ENCODE data around the gene PDE8A. TPM values are rescaled to one million over a fixed set of nuclear protein-coding genes. Genes with fewer than 3 reads are reported as not detected.

The PDE8A gene, protein sequence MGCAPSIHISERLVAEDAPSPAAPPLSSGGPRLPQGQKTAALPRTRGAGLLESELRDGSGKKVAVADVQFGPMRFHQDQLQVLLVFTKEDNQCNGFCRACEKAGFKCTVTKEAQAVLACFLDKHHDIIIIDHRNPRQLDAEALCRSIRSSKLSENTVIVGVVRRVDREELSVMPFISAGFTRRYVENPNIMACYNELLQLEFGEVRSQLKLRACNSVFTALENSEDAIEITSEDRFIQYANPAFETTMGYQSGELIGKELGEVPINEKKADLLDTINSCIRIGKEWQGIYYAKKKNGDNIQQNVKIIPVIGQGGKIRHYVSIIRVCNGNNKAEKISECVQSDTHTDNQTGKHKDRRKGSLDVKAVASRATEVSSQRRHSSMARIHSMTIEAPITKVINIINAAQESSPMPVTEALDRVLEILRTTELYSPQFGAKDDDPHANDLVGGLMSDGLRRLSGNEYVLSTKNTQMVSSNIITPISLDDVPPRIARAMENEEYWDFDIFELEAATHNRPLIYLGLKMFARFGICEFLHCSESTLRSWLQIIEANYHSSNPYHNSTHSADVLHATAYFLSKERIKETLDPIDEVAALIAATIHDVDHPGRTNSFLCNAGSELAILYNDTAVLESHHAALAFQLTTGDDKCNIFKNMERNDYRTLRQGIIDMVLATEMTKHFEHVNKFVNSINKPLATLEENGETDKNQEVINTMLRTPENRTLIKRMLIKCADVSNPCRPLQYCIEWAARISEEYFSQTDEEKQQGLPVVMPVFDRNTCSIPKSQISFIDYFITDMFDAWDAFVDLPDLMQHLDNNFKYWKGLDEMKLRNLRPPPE
- total RNA-seq (2014; rRNA removed; shearing (Covaris generic); ENCODE audit: low replicate concordance), result 7.9 and 12.5 TPM in 2 replicates

- DNase-seq, result peak; percentile 39
- Histone ChIP-seq H3K27me3 (no peaks in the 10 kb centered on the region), H3K9me3 (no peaks in the 10 kb centered on the region), H3K36me3 (no peaks in the 10 kb centered on the region), H3K4me3 (peak within 1 kb of the TSS; percentile 76)
These were observed at the start of gene PDE8A for GRCh38 chr15:84981711-84982300. Gene PDE8A, plus strand, starts transcription at chr15:84981856. Its CDS starts 307 bp downstream, at chr15:84982163.

- H3K36me3 ChIP-seq, result no peaks in the 10 kb centered on the region
- no peaks in the 10 kb centered on the region for H3K27me3 ChIP-seq
- DNase-seq, result no peak
- H3K4me3 ChIP-seq, result no peak overlapping the region
- H3K9me3 ChIP-seq, result no peaks in the 10 kb centered on the region
These were observed 46.5 kb upstream of the PDE8A start for GRCh38 chr15:84934942-84935729.

DNA sequence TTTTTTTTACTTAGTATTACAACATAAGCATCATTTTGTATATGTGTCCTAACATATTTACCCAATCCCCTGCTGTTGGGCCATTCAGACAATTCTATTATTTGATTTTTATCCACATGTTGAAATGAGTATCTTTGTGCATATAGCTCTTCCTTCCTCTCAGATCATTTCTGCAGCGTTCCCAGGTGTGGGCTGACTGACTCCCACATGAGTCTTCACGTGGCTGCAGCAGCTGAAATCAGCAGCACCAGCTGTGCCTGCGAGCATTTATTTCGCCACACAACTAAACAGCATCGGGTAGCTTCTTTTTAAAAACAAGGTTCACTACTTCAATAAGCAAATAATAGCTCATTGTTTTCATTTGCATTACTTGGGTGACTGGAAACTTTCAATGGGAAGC lies 44.5 kb upstream of the PDE8A start:
- no peak for DNase-seq
- Histone ChIP-seq H3K27me3 (no peaks in the 10 kb centered on the region), H3K4me3 (no peak overlapping the region), H3K9me3 (no peaks in the 10 kb centered on the region), H3K36me3 (no peaks in the 10 kb centered on the region)

GRCh38 chr15:84938726-84939125 lies 42.9 kb upstream of the PDE8A start:
- no peaks in the 10 kb centered on the region for H3K9me3 ChIP-seq
- no peaks in the 10 kb centered on the region for H3K27me3 ChIP-seq
- no peak overlapping the region for H3K4me3 ChIP-seq
- H3K36me3 ChIP-seq, result no peaks in the 10 kb centered on the region
- DNase-seq, result no peak

GRCh38 chr15:84940399-84940798 lies 41.3 kb upstream of the PDE8A start:
- no peak overlapping the region for H3K4me3 ChIP-seq

DNA sequence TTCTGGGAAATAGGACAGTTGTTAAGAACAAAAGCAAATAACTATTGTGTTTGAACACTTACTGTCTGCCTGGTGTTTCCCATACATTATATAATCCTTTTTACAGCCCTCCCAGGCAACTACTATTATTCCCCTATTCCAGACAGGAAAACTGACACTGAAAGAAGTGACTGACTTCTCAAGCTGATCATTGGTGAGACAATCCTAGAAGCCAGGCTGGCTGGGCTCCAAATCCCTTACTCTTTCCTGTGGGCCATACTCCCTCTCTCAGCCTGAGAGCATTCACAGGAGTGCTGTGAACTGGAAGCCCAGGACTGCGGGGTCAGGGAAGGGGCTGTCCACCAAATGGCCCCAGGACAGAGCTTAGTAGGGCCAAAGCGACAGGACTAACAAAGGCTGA lies 39.2 kb upstream of the PDE8A start:
- no peak for DNase-seq
- no peaks in the 10 kb centered on the region for H3K36me3 ChIP-seq
- H3K27me3 ChIP-seq, result no peaks in the 10 kb centered on the region
- no peak overlapping the region for H3K4me3 ChIP-seq
- H3K9me3 ChIP-seq, result no peaks in the 10 kb centered on the region

More at GRCh38 chr15:84940399-84940798, 41.3 kb upstream of the PDE8A start:
- Histone ChIP-seq H3K36me3 (no peaks in the 10 kb centered on the region), H3K27me3 (no peaks in the 10 kb centered on the region), H3K9me3 (no peaks in the 10 kb centered on the region)
- DNase-seq, result no peak

DNA sequence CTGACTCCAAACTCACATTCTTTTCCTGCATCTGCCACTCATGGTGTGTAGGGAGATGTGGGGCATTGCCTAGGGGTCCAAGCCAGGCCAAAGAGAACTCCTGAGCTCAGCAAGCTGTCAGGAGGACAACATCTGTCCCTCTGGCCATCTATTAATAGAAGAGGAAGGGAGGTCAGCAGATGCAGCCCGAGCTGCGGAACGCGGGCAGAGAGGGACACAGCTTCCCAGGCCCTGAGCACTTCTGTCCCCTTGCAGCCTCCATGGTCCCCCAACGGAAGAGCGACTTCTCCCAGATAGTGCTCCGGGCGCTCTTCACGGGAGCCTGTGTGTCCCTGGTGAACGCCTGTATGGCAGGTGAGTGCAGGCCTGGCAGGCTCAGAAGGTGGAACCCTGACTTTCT lies 37.3 kb upstream of the PDE8A start:
- no peak for DNase-seq
- Histone ChIP-seq H3K4me3 (no peak overlapping the region), H3K36me3 (no peaks in the 10 kb centered on the region), H3K27me3 (no peaks in the 10 kb centered on the region), H3K9me3 (peaks cover 3% of the 10 kb centered on the region)

GRCh38 chr15:84944861-84945260 lies 36.8 kb upstream of the PDE8A start:
- Histone ChIP-seq H3K4me3 (no peak overlapping the region), H3K9me3 (peaks cover 6% of the 10 kb centered on the region), H3K27me3 (no peaks in the 10 kb centered on the region), H3K36me3 (no peaks in the 10 kb centered on the region)
- DNase-seq, result no peak

GRCh38 chr15:84946772-84947489 lies 34.7 kb upstream of the PDE8A start:
- Histone ChIP-seq H3K27me3 (no peaks in the 10 kb centered on the region), H3K36me3 (no peaks in the 10 kb centered on the region), H3K4me3 (no peak overlapping the region), H3K9me3 (peaks cover 6% of the 10 kb centered on the region)
- no peak for DNase-seq

DNA sequence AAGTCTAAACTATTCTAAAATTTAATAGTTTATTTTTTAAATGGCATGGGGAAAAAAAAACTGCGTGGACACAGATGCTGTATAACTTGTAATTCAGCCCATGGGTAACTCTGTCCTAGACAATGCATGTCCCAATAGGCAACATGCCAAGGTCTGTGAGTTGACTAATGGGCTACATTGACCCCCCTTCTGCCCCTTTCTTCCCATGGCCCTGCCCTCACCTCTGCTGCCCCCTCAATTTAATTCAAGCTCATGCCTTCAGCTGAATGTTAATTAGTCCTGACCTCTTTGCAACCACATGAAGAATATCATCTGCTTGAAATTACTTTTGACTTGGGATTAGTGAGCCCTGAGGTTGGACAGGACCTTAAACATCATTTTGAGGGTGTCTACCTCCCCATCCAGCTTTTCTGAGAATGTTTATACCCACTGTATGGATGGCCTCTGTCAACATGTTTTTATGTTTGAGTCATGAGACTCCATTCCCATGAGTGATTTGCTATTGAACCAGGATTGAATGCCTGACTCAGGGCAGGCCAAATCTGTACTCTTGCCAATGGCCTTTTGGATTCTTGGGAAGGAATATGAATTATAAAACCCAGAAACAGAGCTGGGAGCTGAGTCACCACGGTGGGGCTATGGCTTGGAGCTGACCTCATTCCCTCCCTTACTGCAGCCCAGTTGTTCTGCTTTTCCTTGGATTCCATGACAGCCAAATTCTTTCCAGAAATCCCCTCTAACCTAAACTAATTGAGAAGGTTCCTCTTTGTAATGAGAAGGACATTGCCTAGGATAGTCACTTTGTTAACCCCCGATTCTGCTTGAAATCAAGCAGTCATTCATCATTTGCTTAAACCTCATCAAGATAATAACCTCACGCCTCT lies 33.5 kb upstream of the PDE8A start:
- peaks cover 6% of the 10 kb centered on the region for H3K9me3 ChIP-seq
- H3K36me3 ChIP-seq, result no peaks in the 10 kb centered on the region
- H3K27me3 ChIP-seq, result no peaks in the 10 kb centered on the region
- DNase-seq, result peak; percentile 90
- H3K4me3 ChIP-seq, result no peak overlapping the region

GRCh38 chr15:84949043-84949442 lies 32.6 kb upstream of the PDE8A start:
- Histone ChIP-seq H3K4me3 (no peak overlapping the region), H3K36me3 (no peaks in the 10 kb centered on the region), H3K9me3 (peaks cover 6% of the 10 kb centered on the region), H3K27me3 (no peaks in the 10 kb centered on the region)
- no peak for DNase-seq

GRCh38 chr15:84949845-84950569 lies 31.6 kb upstream of the PDE8A start:
- peak; percentile 18 for DNase-seq
- Histone ChIP-seq H3K27me3 (no peaks in the 10 kb centered on the region), H3K4me3 (no peak overlapping the region), H3K9me3 (peaks cover 6% of the 10 kb centered on the region), H3K36me3 (no peaks in the 10 kb centered on the region)

GRCh38 chr15:84950570-84951111 lies 31.0 kb upstream of the PDE8A start:
- no peaks in the 10 kb centered on the region for H3K27me3 ChIP-seq
- H3K4me3 ChIP-seq, result no peak overlapping the region
- H3K9me3 ChIP-seq, result peaks cover 6% of the 10 kb centered on the region
- no peak for DNase-seq
- no peaks in the 10 kb centered on the region for H3K36me3 ChIP-seq

- H3K36me3 ChIP-seq, result no peaks in the 10 kb centered on the region
- no peak overlapping the region for H3K4me3 ChIP-seq
- DNase-seq, result no peak
- peaks cover 6% of the 10 kb centered on the region for H3K9me3 ChIP-seq
- H3K27me3 ChIP-seq, result no peaks in the 10 kb centered on the region
These were observed 29.9 kb upstream of the PDE8A start for GRCh38 chr15:84951736-84952135.

Measured in MG63 (cell line).